CD4-positive, alpha-beta T cell treated with Interleukin-1 beta for 1 hour (primary cell): ENCODE measurements around the gene NTN4.
"Not testable (repeated sequence)": the region's sequence is repeated elsewhere in the genome, so short reads cannot be mapped to it uniquely, and the experiment has no call there.

Source experiments
- DNase-seq, 2 donors: peaks; one replicate each; pipeline ENCODE4 v3.0.0-alpha.2; 2020 to 2022

The NTN4 gene

DNA sequence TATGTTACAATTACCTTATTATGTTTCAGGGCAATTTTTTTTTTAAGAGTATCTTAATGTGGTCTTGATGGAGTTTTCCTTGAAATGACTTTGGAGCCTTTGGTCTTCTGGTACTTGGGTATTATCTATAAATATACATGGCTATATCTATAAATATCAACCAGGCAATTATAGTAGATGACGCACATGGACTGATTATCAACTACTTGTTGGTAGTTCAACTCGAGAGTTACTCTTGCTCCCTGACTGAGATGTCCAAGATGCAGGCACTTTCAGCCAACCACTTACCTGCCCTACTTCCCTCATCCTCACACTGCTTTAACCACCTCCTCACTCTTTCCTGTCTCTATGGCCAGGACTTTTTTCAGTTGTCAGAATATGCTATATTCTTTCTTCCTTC lies 85.4 kb downstream of the NTN4 start:
- DNase-seq, result no peak

DNA sequence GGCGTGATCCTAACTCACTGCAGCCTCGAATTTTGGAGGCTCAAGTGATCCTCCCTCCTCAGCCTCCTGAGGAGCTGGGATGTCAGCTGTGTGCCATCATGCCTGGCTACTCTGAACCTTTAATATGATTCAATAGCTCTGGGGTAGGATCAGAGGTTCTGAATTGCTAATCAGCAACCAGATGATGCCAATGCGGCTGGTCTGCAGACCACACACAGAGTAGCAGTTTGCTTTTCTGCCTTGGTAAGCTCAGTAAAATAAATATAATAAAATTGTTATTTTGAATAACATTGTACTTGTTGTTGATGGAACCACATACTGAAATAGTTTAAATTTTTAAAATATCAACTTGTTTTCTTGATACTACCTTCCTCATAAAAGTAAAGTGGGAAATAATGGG lies 86.6 kb downstream of the NTN4 start:
- DNase-seq, result no peak

DNA sequence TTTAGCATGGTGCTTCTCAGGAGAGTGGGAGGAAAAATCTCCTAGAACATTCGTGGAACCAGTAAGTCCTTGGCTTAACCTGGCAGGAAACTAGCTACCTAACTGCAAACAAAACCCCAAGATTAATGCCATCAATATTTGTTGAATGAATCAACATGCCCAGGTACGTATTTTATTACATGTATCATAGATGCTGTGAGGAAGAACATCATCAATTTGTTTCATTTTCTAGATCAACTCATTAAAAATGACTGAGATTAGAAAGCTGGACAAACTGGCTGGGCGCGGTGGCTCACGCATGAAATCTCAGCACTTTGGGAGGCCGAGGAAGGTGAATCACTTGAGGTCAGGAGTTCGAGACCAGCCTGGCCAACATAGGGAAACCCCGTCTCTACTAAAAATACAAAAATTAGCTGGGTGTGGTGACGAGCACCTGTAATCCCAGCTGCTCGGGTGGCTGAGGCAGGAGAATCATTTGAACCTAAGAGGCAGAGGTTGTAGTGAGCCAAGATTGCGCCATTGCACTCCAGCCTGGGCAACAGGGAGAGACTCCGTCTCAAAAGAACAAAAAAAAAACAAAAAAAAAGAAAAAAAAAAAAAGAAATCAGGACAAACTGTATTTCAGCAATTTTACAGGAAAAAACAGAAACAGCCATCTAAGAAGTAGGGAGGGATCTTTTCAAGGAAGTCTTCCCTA lies 88.7 kb downstream of the NTN4 start:
- no peak for DNase-seq

DNA sequence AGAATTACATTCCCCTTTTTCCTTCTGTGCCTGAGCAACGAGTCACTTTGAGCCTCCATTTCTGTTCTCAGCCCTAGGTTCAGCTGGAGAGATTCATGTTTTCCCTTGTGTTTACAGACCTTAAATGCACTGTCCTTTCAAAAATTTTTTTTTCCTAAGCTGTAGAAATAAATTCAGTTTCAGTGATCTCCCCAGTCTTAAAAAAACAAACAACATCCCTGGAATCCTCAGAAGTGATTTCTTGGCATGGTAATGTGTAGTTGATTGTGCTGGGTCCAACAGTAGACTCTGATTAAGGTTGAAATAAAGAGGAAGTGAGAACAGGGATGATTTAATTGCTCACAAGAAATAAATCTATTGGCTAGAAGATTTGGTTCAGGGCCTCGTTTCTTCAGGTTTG lies 89.3 kb downstream of the NTN4 start:
- no peak for DNase-seq

DNA sequence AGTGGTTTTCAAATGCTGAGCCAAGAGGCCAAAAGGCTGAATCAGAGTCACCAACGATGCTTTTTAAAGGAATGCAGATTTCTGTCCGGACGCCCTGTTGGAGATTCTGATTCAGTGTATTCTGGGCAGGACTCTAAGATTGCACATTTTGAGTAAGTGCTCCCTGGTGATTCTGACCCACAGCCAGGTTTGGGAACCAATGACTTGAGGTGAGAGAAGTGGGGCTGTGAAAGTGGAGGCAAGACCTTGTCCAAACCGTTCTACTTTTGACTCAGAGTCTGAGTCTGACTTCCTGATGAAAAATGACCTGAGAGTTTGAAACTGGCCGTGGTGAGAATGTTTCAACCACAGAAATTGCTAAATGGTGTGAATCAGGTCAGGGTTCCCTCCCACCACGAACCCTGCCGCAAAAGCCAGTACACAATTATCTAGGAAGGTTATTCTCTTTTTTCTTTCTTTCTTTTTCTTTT lies 90.2 kb downstream of the NTN4 start:
- no peak for DNase-seq

DNA sequence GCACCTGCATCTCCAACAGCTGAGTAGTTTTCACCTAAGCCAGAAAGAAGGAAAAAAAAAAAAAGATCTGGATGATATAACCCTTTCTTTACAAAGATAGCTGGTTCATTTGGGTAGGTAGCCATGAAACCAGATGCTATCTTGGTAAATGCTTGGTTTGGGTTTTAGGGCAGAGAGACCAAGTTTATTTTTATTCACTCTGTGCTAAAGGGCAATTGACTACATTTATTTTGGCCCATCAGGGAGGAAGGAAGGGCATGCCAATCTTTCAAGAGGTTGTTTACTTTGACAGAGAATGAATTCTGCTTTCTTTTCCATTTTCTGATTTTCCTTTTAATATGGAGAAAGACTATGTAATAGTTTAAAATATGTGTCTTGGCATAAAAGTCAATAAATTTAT lies 91.0 kb downstream of the NTN4 start:
- DNase-seq, result no peak

DNA sequence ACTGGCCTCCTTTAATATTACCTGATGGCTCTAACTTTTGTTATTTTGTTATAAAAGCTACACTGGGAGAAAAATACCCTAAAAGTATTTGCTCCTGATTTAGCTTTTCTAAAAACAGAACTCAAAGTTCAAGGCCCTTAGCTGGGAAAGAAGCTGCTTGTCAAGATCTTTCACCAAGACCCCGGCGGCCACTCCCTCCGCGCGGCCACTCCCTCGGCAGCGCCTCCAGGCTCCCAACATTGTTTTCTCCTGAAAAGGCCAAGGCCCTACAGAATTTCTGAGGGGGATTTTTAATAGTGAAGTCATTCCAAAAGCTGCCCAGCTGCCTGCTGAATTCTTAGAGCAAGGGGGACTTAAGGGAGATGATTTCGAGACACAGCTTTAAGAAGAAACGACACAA lies 96.4 kb downstream of the NTN4 start:
- DNase-seq, result no peak

DNA sequence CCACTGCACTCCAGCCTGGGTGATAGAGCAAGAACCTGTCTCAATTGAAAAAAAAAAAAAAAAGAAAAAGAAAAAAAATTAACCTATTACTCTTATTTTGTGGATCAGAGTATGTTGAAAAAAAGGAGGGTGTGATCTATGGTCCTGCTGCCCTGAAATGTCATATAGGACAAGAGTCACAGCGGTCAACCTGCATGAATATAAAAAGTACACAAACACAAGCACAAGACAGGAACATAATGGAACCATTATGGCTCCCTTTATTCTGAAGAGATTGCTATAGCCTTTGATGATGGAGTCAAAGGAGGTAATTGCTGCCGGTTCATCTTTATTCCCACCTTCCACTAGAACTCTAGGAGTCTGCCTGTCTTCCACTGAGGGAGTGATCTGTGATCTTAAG lies 96.9 kb downstream of the NTN4 start:
- DNase-seq, result no peak

DNA sequence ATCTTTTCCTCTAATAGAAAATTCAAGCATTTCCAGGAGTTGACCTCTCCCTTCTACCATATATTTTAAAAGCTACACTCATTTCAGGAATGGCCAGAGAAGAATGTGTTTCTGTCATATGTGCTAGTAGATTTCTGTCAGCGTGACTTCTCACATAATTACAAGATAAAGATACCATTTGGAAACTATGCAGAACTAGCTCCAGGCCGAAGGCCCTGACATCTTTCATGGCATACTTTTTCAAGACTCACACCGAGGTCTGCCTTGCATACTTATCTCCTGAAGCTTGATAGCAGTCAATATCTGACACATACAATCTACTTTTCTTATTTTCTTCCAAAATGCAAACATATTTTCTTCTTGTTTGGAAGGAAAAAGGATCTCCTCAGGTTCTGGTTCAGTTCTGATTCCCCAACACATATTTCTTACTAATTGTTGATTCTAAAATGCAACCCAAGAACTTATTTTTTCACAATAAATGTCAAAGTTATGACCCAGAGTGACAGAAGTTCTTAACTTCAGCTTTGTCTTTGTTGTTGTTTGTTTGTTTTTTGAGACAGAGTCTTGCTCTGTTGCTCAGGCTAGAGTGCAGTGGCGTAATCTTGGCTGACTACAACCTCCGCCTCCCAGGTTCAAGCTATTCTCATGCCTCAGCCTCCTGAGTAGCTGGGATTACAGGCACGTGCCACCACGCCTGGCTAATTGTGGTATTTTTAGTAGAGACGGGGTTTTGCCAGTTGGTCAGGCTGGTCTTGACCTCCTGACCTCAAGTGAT lies 99.5 kb downstream of the NTN4 start:
- no peak for DNase-seq

DNA sequence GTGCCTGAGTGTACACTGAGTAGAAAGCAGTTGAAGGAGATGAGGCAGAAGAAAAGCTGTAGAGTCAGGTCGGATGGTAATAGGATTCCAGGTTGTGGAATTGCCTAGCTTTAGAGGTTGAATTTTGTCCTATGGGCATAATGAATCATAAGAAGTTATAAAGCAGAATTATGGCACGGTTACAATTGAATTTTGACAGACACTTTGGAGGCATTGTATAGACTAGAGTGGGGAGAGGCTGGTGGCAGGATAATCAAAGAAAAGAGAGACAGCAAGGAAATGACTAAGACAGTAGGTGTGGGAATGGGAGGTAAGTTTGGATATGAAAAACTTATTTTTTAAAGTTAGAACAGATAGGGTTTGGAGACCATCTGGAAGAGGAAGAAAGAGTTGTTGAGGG lies 102.6 kb downstream of the NTN4 start:
- no peak for DNase-seq

DNA sequence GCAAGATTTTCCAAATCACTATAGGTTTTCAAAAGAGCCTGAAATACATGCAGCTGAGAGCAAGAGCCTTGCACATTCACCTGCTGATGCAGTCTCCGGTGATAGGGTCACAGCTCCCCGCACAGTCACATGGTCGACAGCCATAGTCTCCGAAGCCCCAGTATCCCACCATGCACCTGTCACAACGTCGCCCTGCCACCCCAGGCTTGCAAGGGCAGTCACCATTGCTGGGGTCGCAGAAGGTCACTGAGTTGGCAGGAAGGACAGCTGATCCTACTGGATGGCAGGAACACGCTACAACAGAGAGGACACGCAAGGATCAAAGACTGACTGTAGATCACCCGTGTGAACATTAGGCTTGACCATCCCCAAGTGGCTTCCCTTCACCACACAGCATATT lies 107.1 kb downstream of the NTN4 start:
- no peak for DNase-seq

DNA sequence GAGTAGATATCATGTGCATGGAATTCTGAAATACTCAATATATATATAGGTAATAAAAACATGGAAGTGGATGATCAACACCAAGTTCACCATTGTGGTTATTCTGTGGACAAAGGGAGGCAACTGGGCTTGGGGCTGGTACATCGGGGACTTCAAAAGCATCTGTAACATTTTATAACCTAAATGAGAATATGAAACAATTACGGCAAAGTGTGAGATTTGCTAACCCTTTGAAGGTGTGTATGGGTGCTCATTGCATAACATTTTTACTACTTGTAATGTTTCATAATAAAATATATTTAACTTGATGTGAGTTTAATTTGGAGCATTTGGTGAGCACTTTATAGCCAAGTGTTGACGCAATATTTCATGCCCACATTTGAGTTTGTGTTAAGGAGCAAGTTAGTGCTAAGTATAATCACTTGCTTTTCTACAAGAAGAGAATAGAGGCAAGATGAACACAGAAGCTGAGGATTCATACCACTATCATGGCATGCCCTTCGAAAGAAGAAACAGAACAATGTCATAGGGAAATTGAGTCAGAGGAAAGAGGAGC lies 109.3 kb downstream of the NTN4 start:
- no peak for DNase-seq

DNA sequence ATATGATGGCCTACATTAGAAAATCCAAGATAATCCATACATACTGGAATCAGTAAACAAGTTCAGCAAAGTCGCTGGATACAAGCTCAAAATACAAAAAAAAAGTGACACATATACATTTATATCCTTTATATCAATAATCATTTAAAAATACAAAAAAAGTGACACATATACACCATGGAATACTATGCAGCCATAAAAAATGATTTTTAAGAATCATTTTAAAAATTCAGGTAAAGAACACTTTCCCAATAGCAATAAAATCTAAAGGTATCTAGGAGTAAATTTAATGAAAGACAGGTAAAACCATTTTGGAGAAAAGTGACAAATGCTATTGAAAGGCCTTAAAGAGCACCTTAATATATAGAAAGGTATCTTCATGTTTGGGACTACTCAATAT lies 111.9 kb downstream of the NTN4 start:
- DNase-seq, result no peak

DNA sequence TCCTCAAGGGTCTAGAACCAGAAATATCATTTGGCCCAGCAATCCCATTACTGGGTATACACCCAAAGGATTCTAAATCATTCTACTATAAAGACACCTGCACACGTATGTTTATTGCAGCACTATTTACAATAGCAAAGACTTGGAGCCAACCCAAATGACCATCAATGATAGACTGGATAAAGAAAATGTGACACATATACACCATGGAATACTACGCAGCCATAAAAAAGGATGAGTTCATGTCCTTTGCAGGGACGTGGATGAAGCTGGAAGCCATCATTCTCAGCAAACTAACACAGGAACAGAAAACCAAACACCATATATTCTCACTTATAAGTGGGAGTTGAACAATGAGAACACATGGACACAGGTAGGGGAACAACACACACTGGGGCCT lies 112.8 kb downstream of the NTN4 start:
- DNase-seq, result not testable (repeated sequence)

DNA sequence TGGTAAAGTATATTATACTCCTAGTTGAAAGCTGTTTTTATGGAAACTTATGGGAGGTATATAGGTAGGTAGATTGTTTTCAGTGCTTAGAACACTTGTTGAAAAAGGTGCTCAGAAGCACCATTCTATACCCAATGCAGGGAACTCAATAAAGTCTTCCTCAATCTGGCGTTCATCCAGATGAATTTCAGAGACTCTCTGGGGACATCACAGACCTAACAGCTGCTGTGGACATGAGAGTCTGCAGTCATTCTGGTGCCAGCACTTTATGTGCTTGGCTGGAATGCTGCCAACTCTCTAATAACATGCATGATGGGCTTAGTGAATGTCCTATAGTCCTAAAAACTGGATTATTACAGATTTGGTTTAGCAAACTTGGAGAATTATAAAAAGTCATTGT lies 115.9 kb downstream of the NTN4 start:
- no peak for DNase-seq

DNA sequence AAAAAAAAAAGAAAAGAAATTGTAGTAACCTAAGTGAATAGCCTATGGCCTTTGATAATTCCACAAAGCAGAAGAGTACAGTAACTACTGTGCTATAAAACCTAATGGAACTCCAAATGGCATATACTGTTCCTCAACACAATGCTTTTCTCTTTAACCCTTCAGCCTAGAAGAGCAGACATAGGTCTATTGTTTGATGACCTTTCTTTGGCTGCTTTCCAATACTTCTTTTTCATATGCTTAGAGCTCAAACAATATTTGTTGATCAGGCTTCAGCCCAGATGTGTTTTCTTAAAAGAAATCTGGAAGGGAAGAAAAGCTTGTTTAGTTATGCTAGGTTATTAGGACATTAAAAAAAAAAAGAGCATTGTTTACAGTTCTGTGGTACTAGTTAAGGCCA lies 116.4 kb downstream of the NTN4 start:
- DNase-seq, result no peak

DNA sequence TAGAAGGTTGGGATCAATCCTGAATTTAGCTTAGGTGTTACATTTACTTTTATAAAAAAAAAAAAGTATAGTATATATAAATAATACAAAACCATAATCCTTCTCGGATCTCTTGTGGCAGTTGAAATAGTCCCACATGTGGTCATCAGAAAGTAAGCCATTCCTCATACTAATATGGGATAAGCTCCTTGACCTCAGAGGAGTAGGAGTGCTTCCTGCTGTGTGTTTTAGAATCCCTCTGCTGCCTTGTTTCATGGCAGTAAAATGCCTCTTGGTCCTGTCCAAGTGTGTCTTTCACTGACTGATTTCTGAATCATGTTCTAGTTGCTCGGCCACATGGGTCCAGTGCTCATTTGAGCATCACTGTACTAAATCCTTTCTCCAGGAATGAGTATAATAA lies 117.0 kb downstream of the NTN4 start:
- no peak for DNase-seq

DNA sequence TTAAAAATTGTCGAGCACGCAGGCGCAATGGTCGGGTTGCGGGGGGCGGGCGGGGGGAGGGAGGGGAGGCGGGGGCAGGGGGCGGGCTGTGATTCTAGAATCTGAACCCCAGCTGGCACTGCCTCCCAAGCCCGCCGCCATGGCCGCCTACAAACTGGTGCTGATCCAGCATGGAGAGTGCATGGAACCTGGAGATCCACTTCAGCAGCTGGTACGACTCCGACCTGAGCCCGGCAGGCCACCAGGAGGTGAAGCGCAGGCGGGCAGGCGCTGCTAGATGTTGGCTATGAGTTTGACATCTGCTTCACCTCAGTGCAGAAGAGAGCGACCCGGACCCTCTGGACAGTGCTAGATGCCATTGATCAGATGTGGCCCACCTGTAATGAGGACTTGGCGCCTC lies 118.4 kb downstream of the NTN4 start:
- DNase-seq, result no peak

DNA sequence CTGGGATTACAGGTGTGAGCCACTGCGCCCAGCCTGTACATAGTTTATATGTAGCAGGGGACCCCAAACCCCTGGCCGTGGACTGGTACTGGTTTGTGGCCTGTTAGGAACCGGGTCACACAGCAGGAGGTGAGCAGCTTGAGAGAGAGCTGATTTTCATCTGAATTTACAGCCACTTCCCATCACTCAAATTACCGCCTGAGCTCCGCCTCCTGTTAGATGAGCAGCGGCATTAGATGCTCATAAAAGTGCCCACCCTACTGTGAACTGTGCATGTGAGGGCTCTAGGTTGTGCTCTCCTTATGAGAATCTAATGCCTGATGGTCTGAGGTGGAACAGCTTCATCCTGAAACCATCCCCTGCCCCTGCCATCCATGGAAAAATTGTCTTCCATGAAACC lies 119.3 kb downstream of the NTN4 start:
- no peak for DNase-seq

DNA sequence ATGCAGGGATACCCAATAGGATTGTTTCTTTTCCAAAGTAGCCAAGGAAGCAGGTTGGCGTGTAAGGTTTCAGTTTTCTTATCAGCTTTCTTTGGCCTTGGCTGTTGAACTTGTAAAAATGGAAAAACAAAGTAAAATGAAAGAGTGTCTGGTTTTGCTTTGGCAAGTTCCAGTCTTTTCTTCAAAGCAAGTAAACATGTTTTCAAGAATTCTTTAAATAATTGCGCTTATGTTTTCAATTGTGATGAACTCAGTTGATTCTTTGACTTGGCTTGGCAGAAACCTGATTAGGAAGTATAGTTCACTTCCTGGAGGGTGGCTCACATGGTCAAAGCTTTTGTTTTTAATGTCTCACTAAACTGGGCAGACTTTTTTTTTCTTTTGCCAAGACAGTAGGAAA lies 127.0 kb downstream of the NTN4 start:
- DNase-seq, result no peak

DNA sequence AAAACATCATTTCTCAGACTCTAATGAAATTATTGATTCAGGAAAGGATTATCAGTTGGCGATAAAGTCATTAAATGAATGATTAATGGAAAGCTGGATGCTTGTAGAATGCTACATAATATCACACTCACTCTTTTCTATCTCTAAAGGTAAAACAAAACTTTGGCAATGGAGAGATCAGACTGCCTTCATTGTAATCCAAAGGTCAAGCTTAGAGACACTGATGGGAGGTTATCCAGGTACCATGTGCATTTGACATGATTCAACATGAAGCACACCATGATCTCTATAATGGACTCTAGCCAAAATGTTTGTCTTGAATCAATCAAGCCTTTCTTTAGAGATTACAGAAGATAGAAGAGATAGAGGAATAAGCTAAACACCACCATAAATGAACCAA lies 129.2 kb downstream of the NTN4 start:
- DNase-seq, result no peak

DNA sequence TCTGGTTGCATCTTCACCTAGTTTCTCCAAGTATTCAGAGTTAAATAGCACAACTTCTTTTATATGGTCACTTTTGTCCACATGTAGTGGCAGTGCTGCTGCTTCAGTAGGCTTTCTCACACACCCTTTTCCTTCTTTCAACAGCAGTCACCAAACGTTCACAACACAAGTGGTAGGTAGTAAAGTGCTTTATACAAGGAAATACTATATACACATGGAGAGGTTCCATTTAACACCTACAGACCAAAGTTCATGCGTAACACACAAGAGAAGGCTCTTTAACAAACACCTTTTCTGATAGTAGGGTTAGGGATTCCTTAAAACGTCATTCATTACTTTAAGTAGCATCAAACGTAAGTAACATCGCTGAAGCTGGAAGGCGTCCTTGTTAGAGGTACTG lies 132.2 kb downstream of the NTN4 start:
- no peak for DNase-seq

DNA sequence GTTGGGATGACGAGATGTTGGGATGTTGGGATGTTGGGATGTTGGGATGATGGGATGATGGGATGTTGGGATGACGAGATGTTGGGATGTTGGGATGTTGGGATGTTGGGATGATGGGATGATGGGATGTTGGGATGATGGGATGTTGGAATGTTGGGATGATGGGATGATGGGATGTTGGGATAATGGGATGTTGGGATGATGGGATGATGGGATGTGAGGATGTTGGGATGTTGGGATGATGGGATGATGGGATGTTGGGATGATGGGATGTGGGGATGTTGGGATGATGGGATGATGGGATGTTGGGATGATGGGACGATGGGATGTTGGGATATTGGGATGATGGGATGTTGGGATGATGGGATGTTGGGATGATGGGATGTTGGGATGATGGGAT lies 135.9 kb downstream of the NTN4 start:
- DNase-seq, result not testable (repeated sequence)

DNA sequence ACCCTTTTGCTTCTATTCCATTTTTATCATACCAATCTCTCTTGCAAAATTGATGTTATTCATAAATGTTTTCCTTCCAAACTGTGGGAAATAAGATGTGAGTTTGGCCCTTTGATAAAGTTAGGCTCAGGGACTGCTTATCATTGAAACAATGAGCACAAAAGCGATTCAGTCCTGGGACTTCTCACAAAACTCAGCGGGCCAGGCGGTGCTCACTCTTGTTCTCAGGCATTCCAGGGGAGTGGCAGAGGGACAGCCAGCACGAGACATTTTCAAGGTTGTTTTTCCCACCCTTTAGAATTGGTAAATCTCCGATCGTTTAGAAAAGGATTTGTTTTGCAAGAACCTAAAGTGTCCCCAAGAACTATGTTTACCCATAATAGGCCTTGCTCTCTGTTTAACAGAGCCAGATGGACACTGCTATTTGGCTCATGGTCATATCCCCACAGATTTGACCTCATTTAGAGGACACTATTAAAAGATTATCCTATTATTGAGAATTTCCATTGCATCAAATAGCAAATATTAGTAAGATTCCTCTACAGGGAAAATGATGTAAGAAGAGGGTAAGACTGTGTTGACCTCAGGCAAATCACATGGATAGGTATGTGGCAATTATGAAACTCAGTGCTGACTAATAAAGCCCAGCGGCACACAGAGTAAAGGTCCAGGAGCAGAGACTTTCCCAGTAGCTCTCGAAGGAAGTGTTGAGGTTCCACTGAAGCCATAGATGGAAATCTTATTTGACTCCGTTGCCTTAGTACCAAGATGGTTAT lies 136.6 kb downstream of the NTN4 start:
- no peak for DNase-seq
